Stimulated activated CD4-positive, alpha-beta T cell treated with anti-CD3 and anti-CD28 coated beads, Interleukin-4, amount 100 ng/mL, for 1 hour (primary cell): Measurements from ENCODE around the gene SNX18.

ENCODE experiments used
- DNase-seq: peaks from one replicate; pipeline ENCODE4 v3.0.0-alpha.2; 2020

SNX18 gene

DNA sequence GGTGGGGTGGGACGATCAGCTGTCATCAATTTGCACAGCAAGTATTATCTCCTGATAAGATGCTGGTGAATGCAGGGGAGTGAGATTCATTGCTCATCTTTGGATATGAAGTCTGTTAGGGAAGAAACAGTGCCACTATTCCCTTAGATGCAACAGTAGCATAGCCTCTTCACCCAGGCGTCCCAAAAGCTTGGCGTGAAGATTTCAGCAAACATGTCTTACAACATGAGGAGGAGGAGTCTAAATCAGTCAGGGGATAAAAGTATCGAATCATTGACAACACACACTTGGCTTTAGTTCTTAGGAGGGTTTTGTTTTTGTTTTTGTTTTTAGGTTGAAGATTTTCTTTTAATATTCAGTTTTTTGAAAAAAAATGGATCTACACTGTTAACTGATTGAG, 26.5 kb downstream of the SNX18 start:
- no peak for DNase-seq

DNA sequence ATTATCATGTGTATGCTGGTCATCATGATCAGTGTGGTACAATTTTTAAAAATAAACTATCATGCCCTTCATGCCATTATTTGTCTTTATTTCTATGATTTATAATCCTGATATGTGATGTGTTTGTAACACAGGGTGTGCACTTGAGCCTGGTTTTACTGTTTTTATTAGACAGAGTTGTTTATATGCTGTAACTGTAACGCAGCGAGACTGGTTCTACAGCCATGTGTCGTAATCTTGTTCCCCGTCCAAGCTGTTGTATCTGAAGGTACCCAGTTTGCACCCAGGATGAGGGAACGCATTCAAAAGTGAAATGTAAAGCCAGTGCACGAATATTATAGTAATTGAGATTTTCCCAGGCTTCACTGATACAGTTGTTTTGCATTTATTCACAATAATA, 28.2 kb downstream of the SNX18 start:
- DNase-seq = no peak

DNA sequence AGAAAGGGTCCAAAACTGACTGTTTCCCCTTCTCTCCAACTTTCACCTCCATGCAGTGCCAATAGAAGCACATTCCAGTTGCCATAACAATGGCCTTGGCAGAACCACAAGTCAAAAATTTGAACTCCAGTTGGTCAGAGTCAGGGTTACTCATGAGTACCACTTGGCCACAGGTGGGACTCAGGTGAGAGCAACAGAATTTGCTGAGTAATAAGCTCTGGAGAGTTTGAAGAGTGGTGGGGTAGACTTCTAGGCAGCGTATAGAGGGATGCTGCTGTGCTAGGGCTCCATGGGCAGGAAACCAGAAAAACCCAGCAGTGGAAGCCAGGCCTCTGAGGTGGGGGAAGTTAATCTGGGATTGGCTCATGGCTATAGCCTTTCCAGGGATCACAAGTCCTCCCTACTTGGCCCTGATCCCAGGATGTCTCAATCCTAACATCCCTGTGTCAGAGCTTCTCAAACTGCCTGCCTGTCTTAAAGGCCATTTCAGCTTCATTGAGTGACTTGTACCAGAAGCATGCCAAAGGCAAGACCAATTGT, 30.2 kb downstream of the SNX18 start:
- DNase-seq = no peak

DNA sequence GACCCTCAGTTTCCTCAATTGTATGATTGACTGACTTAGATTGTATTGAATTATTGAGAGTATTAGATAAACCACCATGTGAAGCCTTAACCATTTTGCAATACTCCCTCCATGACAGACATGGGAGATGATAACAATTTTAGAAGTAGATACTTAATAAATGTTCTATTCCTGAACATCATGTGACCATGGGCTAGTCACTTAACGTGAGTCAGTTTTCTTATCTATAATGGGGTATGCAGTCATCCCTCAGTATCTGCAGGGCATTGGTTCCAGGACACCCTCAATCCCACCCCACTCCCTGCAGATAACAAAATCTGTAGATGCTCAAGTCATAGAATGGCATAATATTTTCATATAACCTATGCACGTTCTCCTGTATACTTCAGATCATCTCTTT, 31.0 kb downstream of the SNX18 start:
- DNase-seq = no peak

DNA sequence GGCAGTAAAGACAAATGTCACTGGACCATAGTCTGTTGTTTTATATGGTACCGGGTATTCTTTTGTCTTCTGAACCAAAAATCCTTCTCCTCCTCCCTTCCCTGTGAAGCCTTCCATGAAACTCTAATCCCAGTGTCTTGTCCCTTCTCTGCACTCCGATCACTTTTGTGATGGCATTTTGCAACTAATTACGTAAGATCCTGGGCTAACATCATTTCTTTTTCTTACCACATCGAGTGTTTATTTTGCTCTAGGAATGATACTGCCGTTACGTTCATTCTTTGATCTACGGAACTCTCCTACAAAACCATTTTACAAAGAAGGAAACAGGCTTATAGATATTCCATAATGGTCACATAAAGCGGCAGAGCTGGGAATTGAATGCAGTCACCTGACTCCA, 33.7 kb downstream of the SNX18 start:
- no peak for DNase-seq

DNA sequence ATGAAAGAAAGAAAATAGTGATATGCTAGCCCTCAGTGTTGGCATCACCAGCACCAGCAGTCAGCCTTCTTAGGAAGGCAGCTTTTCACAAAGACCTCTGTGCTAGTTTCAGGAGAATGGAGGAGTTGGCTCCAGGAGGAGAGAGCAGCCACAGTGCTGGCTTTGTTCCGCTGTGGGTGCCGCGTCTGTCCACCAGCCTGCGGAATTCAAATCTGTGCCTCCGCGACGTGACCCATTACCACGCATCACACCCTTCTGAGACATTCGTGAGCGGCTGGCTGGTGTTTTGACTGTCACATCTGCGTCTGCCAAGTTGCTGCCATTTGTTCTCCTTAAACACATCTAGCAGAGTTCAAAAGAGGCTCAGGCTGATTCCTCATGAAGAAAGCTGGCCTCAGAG, 34.4 kb downstream of the SNX18 start:
- no peak for DNase-seq

DNA sequence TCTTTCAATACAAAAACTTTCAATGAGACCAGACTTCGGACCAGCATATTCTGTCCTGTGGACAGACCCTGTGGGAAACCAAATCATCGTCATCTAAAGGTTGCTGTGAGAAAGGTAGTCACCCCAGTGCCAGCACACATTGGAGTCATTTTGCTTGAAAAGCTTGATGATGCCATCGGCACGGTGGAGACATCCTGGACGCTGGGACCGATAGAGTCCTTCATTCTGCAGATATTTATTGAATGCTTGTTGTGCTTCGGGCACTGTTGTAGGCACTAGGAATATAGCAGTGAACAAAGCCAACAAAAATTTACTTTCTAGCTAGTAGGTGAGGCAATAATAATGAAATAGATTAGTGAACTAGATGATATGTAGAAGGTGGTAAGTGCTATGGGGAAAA, 34.9 kb downstream of the SNX18 start:
- DNase-seq = no peak

DNA sequence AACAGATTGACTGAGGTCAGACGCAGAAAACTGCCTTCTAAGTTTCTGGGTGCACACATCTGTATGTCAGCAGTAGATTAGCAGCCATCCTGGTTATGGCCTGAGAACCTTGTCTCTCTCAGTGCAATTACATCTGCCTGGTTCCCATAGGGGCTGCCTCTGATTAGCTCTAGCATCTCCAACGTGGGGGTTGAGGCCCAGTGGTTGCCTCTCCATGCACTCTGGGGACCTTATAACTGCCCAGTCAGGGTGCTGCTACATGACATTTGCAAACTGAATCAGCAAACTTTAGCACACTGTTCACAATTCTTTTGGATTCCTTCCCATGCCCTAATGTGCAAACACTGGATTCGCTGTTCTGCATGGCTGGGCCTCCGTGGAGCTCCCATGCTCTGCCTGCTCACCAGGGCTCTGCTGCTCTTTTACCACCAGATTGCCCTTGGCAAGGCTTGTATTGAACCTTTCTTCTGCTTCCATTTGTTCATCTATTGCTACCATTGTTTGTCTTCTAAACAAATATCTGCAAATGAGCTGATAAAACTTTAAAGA, 36.2 kb downstream of the SNX18 start:
- no peak for DNase-seq

DNA sequence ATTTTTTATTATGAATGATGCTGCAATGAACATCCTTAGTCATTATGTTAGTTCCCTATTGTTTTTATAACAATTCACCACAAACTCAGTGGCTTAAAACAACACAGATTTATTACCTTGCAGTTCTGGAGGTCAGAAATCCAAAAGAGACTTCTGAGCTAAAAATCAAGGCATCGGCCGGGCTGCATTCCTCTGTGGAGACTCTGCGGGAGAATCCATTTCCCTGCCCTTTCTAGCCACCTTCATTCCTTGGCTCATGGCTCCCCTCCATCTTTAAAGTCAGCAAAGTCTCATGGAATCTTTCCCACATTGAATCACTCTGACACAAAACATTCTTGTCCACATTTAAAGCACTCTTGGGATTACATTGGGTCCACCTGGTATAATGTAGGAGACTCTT, 38.6 kb downstream of the SNX18 start:
- no peak for DNase-seq

DNA sequence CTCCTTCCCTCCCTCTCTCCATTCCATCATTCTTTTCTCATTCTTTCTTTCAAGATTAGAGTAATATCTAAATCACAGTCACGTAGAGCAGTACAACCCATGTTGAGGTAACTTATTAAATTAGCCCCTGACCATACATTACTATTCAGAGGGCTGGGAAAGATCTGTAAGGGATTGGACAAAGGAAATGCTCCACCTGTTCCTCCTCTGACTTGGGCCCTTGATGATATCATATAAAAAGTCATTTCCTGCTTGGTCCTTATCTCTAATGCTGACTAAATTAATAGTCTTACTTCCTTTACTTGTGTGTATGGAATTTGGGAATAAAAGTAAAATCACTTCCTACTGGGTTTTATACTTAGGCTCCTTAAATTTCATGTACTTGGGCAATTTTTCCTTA, 40.8 kb downstream of the SNX18 start:
- no peak for DNase-seq

DNA sequence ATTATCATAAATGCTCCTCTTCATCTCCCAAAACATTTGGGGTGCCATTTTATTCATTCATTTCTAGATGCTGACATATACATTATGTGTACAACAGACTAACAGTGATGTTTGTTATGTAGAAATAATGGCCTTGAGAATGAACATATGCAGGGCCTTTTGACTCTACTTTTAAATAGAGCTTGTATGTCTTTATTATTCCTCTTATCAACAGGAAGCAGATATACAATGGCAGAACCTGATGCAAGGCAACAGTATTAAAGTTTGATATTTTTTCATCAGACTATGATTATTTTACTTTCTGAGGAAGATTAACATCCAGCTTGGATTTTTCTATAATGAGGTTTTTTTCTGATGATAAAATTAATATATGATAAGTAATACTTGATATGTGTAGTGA, 44.1 kb downstream of the SNX18 start:
- no peak for DNase-seq

DNA sequence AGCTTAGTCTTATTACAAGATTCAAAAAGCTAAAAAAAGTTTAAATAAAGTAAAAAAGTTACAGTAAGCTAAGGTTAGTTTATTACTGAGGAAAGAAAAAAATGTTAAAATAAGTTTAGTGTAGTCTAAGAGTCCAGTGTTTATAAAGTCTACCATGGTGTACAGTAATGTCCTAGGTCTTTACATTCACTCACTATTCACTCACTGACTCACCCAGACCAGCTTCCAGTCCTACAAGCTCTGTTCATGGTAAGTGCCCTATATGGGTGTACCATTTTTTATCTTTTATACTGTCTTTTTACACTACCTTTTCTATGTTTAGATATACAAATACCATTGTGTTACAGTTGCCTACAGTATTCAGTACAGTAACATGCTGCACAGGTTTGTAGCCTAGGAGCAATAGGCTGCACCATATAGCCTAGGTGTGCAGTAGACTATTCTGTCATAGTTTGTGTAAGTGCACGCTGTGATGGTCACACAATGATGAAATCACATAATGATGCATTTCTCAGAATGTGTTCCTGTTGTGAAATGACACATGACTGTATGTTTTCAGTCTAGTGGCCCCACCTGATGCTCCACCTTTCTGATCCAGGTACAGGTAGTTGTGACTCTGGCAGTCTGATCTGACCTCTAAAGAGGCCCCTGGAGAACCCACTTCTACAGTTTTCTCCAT, 45.7 kb downstream of the SNX18 start:
- DNase-seq = no peak

DNA sequence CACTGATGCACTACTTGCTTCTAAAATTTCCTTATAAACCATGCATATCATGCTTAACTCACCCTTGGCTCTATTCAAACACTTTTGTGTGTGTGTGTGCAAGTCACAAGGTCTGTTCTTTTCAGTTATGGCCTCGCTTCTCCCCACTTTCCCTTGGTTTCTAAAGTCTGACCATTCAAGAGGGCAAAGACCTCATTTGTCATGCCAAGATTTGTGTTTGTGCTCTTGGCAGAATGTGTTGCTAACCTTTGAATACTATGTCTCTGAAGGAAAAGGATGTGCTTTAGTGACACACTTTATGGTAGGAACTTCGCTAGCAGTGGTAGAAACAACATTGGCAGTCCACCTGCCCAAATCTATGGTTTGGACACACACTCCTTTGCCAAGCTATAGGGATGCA, 50.4 kb downstream of the SNX18 start:
- no peak for DNase-seq

DNA sequence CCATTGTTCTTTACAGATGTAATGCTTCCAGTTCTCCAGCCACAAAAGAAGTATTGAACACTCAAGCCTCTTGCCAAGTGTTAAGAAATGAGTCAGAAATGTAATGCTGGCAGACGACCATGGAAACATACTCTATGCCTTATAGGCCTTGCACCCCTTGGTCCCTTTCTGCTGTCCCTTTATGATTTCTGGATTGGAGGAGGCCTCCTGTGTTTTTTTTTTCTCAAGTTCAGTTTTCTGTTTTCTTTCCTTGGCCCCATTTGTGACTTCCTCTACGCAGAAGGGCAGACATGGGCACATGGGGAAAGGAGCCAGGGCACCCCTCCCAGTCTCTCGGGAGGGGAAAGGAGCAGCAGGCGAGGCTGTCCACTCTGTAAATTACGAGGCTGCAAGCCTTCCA, 53.4 kb downstream of the SNX18 start:
- DNase-seq = no peak

DNA sequence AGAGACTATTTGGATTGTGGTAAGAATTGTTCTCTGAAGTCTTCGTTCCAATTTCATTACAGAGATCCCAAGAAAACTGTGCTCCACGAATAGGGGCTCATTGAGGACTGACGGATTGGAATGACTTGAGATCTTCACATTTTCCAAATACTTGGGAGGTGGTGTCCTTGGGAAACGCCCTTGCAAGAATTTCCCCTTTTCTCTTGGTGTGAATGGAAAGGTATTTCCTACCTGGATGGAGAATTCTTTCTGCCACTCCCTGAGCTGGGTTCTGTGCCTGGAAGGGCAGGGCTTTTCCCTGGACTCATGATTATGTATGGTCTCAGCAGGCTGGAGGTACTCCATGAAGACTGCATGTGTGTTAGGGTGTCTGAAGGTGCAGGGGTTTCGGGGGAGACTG, 53.9 kb downstream of the SNX18 start:
- no peak for DNase-seq

DNA sequence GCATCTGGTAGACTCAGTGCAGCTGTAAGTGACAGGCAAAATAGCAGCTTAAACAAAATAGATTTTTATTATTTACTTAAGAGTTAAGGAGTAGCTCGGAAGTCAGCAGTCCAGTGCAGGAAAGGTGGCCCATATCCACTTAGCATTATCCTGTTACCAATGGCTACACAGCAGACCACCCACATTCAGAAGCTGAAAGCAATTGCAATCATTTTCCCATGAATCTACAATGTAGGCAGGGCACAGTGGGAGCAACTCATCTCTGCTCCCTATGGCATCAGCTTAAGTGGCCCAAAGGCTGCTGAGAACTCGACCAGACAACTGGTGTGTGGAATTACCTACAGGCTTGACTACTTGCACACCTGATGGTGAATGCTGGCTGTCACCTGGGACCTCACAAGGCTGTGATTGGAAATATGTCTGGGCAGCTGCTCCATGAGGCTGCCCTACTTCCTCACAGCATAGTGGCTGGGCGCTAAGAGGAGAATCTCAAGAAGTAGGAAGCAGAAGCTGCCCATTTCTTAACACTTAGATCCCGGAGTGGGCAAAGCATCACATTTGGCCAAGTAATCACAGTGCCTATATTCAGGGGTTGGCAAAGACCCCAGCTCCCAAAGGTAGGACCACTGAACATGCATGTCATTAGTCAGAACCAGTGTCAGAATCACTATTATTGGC, 56.4 kb downstream of the SNX18 start:
- no peak for DNase-seq

DNA sequence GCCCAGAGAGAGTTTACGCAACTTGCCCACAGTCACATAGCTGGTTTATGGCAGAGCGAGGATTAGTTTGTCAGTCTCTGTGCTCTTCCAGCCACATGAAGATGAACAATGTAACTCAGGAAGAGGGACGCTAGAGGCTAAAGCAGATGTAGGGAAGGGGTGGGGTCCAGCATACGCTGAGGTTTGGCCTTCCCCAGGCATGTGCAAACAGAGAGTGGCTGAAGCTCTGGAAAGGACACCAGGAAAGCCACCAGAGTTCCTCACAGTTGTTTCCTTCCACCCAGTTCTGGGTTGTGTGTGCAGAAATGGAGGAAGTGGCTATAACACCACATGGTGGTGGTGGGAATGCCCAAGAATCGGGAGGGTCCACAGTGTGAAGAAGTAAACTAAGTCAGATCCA, 60.0 kb downstream of the SNX18 start:
- DNase-seq = no peak

DNA sequence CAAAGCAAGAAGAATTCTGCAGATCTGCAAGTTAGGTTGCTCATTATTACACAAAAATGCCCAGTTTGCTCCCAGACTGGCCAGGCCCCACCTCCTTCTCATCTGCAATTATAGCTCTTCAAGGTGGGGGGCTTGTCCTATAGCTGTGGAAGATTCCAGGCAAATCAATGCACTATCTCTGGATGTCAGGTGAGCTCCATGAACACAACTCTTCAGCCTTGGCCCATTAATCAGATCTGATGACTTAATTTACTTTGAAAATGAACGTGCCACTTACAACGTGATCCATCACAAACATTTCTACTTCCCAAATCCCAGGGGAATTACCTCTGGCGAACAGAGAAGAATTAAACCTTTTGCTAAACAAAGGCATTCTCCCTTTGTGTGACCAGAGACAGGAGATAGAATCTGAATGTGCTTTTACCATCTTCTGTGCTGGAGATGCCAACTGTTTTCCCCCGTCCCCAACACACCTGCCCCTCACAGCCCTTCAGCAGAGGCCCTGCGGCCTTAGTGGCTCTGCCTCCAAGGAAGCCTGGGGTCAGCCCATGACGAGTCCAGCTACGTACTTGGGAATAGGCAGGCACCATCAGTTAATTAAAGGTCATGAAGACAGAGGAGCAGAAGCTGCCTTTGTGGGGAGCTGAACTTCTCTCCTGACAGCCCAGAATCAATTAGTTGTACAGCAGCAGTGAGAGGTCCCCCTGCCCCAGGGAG, 60.5 kb downstream of the SNX18 start:
- DNase-seq = no peak

DNA sequence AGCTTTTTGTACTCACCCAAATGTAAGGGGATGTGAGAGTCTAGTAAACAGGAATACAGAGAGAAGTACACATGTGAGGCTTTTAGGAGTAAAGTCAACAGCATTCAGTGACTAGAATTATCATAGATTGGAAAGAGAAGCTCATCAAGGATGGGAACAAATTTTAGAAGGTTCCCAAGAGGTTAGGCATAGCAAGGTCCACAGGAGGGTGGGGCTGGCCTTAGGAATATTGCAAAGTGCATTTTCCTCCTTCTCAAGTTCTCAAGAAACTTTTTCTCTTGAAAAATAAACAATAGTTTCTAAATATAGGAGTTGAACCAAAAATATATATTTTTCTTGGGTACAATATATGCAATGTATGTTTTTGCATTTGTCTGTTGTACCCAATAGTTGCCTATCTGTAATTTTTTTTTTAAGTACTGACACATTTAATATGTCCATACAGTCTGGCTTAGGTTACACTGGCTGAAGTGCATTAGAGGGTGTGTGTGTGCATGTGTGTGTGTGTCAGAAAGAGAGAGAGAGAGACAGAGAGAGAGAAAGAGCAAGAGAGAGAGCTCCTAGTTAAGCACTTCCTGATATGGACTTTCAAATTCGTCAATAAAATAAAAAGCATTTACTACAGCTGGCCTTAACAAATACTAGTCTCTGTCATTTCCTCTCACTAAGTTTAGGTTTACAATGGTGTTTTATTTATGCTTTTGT, 62.2 kb downstream of the SNX18 start:
- no peak for DNase-seq

DNA sequence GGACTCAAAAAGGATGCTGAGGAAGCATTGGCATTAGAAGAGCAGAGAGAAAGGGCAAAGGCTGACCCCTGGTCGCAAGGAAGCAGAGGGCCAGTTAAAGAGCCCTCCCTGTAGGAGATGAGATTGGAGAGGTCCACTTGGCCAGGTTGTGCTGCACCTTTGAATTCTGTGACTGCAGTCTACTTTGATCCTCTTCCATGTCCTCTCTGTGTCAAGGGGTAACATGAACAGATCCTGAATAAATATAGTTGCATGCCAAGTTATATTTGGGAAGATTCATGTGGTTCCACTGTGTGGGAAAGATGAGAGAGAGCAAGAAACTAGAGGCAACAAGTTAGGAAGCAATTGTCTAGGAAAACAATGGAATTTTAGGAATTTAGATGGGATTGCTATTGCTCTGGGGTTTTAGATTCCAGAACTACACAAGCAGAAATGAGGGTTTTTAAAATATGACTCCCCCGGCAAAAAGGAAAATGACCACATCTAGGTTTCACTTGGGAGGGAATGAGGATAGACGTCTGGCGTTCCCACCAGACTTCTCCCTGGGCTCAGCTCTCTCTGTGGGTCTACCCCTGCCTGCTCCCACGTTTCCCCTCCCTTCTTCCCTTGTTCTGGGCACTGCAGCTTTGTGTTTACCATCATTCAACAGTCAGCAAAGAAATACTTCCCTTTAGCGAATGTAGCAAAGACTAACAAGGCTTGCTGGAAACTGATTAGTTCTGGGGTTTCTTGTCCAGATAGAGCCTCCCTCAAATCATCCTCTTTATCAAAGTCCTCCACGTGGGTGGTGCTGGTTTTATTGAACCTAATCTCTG, 63.6 kb downstream of the SNX18 start:
- no peak for DNase-seq

DNA sequence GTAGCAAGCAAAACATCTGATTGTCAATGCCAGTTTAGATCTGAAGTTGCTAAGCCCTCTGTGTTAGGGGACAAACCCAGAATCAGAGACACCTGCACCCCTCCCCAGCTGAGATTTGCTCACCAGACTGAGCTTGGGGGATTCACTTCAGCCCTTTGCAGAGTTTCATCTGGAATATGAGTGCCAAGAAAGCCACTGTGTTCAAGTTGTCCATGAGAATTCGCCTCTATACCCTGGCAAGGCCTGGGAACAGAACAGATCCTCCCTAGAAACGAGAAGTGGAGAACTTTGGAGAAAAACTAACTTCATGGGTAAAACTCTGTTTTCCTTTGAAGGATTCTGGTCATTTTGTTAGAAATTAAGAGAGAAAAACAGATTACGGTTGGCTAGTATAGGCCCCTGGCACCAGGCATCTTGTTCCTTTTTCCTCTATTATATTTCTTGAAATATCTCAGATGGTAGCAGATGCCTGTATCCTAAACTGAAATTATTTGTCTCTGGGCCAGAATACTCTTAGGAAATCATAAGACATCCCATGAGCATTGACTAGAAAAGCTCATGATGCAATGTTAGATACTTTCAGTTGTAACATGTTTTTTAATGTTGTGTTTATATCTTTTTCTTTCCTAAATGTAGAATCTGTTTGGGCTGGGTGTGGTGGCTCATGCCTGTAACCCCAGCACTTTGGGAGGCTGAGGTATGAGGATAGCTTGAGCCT, 64.4 kb downstream of the SNX18 start:
- no peak for DNase-seq

DNA sequence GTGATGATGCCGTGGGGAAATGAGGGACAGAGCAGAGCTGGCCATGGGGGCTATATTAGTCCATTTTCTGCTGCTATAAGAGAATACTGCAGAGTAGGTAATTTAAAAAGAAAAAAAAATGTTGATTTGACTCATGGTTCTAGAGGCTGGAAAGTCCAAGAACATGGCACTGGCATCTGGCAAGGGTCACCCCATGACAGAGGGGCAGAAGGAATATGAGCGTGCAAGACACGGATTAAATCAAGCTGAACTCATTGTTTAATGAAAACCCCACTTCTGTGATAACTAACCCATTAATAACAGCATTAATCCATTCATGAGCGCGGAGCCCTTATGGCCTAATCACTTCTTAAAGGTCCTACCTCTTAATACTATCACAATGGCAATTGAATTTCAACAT, 68.8 kb downstream of the SNX18 start:
- DNase-seq = no peak
